GM19351 (cell line): ENCODE measurements around the gene PGBD4.
"Not testable (repeated sequence)": the region's sequence is repeated elsewhere in the genome, so short reads cannot be mapped to it uniquely, and the experiment has no call there.

Experiments used
- ATAC-seq: cut with Tn5 transposase; IDR thresholded peaks from one replicate; pipeline ENCODE4 v1.9.1; 2021; ENCODE audit warnings: mild to moderate bottlenecking, moderate library complexity; ENCODE audit not compliant: unreplicated experiment

Gene PGBD4

DNA sequence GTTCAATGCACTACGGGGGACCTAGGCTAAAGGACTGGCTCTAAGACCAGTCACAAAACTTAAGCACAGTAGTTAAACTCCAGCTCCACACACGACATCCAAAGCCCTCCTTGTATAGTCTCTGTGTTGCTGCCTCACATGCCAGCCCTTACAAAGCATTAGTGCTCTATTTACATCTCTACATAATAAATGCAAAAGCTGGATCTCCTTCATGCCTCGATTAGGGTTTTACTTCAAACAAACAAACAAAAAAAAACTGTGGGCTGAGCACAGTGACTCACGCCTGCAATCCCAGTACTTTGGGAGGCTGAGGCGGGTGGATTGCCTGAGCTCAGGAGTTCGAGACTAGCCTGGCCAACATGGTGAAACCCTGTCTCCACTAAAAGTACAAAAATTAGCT lies 9.6 kb downstream of the PGBD4 start:
- ATAC-seq: no peak

DNA sequence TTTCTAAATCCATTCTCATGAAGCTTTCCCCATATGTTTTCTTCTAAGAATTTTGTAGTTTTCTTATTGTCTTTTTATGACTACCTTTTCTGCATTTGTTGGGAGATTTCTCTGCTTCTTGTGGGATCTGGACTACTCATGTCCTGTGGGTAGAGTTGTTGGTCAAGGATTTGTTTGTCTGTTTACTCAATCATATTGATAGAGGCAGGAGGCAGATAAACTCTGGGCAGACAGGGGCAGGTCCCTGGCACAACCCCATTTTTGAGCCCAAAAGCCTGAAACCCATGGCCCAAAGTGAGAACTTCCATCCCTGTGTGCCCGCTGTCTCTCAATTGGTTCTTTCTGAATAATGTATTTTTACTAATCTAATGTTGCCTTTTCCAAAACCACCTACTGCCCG lies 12.3 kb downstream of the PGBD4 start:
- no peak for ATAC-seq

DNA sequence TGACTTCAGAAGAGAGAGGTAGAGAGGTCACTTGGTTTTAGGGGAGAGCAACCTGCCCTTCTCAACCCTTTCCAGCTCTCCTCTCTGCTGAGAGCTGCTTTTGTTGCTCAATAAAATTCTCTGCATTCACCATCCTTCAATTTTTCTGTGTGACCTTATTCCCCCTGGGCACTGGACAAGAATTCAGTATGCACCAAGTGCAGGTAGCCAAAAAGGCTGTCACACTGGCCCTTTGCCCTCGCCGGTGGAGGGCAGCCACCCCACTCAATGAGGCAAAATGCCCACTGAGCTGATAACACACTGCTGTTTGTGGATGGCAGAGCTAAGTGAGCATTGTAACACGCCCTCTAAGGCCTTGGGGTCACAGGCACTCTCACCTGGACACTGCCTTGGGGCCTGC lies 12.9 kb downstream of the PGBD4 start:
- no peak for ATAC-seq

GRCh38 chr15:34116620-34117019 lies 14.7 kb downstream of the PGBD4 start:
- ATAC-seq: no peak

DNA sequence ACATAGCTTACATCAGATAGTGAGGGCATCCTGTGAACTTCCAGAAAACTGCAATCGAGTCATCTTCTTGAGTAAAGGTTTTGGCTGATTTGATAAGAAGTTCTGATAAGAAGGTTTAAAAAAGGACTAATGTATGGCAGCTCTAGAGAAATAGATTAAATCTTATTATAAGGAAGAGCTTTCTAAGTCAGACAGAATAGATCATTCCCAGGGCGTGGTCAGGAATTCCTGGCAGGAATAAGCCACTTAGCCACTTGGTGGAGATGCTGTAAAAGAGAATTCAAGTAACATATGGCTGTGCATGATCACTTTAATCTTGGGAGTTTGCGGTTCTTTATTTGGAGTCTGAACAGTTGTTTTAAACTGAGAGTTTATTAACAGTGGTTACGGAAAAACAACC lies 17.4 kb downstream of the PGBD4 start:
- no peak for ATAC-seq

GRCh38 chr15:34120420-34120819 lies 18.5 kb downstream of the PGBD4 start:
- ATAC-seq: not testable (repeated sequence)

DNA sequence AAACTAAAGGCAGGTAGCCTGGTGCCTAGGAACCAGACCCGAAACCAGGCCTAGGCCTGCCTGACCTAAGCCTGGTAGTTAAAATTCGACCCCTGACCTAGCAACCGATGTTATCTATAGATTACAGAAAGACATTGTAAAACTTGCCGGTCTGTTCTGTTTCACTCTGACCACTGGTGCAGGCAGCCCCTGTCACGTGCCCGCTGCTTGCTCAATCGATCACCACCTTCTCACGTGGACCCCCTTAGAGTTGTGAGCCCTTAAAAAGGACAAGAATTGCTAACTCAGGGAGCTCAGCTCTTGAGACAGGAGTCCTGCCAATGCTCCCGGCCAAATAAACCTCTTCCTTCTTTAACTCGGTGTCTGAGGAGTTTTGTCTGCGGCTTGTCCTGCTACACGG lies 19.9 kb downstream of the PGBD4 start:
- not testable (repeated sequence) for ATAC-seq

DNA sequence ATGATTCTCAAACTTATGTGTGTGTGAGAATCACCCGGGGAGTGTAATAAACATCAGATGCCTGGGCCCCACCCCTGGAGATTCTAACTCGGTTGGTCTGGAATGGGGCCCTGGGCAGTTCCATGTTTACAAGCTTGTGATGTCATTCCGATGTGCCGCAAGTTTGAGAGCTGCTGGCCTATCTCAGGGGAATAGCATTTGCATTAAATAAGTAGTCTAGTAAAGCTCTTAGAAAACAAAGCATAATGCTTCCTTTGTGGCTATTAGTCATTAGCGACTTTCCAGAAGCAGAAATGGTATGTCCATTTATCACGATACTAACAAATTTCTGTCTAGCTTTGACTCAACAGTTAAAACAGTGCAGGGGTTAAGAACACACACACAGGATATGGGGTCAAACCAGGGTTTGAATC lies 20.9 kb downstream of the PGBD4 start:
- ATAC-seq: peak; percentile 75

GRCh38 chr15:34124651-34125050 lies 22.8 kb downstream of the PGBD4 start:
- ATAC-seq: no peak

DNA sequence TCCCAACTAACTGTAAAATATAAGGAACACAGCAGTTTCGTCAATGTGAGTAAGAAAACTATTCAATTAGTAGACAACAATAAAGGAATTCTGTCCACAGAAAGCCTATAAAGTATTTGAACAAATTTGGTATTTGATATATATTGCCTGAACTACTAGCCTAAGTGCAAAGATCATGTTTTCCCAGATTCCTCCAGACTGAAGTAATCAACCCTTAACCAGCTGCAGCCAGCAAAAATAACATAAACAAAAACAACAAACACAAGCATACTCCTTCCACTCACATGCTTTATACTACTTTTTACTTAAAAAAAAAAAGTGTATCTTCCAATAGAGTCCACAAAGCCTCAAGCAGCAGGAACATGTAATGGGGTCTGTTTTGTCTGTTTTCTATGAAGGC lies 24.1 kb downstream of the PGBD4 start:
- no peak for ATAC-seq

DNA sequence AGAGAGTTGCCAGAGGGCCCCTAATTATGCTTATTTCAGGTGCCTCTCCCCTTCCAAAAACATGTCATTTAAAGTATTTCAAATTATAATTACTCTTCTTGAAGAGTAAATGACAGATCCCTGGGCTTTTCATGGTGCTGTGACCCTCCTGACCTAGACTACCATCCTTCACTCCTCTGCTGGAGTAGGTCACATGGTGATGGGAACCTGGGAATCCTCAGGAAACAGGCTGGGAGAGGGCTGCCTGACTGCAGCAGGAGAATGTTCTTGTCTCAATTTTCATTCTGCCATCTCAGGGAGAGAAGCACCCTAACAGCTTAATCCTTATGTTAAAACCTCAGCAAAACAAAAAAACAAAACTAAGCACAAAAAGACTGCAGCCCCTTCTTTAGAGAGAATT lies 24.6 kb downstream of the PGBD4 start:
- ATAC-seq: no peak

DNA sequence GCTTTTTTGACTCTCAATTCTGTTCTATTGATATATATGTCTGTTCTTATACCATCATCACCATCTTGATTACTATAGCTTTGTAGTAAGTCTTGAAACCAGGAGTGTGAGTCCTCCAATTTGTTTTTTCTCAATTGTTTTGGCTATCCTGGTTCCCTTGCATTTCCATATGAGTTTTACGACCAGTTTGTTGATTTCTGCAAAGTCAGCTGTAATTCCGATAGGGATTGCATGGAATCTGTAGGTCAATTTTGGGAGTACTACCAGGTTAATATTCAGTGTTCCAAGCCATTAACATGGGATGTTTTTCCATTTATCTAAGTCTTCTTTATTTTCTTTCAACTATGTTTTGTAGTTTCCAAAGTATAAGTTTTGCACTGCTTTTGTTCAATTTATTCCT lies 27.0 kb downstream of the PGBD4 start:
- ATAC-seq: no peak

DNA sequence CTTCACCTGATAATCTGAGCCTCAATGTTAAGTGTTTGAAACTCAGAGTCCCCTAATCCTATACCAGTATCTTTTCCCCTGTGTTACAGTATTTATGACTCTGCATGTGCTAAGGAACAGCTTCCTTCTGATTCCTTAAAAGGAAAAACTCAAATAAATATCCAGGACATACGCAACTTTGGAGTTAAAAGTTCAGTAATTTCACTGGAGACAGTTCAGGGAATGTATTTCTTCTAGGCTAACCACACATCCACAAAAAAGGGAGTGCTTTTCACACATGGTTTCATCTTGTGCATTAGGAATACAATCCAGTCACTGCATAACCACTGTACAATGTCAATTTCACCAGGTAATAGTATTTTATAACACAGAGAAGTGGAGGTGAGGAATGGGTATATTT lies 31.0 kb downstream of the PGBD4 start:
- ATAC-seq: no peak

GRCh38 chr15:34133511-34133910 lies 31.6 kb downstream of the PGBD4 start:
- ATAC-seq: no peak

DNA sequence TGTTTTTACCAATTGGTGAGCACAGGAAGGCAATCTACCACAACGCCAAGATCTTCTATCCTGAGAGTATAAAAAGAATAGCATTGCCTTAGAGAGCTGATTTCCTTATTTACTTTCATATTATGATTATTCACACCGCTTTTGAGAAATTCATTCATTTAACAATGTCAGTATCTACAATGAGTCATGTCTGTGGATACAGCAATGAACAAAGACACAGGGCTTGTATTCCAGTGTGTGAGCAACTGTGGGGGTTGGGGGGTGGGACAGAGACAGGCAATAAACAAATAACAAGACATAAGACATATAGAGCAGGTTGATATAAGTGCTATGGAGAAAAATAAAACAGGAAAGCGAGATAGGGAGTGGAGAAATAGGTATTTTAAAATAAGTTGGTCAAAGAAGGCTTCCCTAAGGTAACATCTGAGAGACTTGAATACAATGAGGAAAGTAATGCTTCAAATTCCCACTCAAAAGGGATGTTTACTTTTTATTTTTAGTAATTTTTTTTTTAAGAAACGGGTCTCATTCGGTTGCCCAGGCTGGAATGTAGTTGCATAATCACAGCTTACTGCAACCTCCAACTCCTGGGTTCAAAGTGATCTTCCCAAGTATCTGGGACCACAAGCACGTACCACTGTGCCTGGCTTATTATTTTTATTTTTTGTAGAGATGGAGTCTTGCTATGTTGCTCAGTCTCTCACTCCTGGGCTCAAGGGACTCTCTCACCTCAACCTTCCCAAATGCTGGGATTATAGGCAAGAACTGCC lies 45.7 kb downstream of the PGBD4 start:
- no peak for ATAC-seq

DNA sequence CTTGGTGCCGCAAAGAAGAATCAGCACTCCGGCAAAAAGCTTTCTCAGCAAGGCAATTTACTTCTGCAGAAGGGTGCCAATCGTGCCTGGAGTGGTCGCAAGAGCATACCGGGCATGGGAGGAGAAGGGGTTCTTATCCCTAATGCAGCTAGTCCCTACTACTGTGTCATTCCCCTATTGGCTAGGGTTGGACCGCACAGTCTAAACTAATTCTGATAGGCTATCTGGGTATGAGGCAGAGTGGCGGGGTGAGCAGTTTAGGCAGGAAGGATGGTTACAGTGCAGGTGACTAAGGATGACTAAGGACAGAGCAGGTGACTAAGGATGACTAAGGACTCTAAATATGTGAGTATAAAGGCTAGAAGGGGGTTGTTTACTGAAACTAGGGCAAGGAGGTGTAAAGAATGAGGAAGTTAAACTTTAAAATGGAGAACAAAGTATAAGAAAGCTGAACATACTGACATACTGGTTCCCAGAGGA lies 52.9 kb downstream of the PGBD4 start:
- ATAC-seq: no peak

- no peak for ATAC-seq
Observed at GRCh38 chr15:34155859-34156258, 54.0 kb downstream of the PGBD4 start.
